ENCODE measurements around the gene SCN3B. TPM values are rescaled to one million over a fixed set of nuclear protein-coding genes. Genes with fewer than 3 reads are reported as not detected.
A peak's percentile ranks its signal among the peaks of the same experiment; 100 is the strongest.

Gene SCN3B
- total RNA-seq, 3 donors from 2014 or later, result 0.29 to 2.6 (median 2.0) TPM

DNA sequence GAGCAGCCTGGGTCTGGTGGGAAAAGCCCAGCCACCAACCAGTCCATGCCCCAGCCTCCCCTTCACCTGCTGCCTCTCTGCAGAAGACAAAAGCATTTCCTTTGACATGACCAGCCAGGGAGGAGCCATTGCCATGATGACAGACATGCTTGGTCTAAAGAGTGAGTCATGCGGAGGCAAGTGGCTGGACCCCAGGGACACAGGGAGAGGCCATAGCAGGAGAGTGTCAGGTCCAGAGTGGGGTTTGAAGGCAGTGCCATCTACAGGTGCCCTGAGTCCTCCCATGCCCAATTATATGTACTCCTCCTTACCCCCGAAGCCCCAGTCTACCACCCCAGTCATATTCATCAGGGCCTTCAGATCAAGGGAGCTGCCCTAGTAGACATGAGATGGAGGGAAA, 67.4 kb downstream of the SCN3B start:
- Histone ChIP-seq H3K4me3 (no peak overlapping the region), H3K4me1 (ENCODE audit: low read depth) (peaks cover 26% of the 10 kb centered on the region), H3K36me3 (ENCODE audit: low read depth) (no peaks in the 10 kb centered on the region), H3K9me3 (no peaks in the 10 kb centered on the region)
- intact Hi-C loops (cut with DNase I, micrococcal nuclease), result loop anchor here in 1 of 2 donors (10.0 kb wide), 1 partner anchor 128 kb away; no protein-coding TSS in a partner anchor
- ATAC-seq (no peak), DNase-seq (no peak)
- TF ChIP-seq, protein P1, sequence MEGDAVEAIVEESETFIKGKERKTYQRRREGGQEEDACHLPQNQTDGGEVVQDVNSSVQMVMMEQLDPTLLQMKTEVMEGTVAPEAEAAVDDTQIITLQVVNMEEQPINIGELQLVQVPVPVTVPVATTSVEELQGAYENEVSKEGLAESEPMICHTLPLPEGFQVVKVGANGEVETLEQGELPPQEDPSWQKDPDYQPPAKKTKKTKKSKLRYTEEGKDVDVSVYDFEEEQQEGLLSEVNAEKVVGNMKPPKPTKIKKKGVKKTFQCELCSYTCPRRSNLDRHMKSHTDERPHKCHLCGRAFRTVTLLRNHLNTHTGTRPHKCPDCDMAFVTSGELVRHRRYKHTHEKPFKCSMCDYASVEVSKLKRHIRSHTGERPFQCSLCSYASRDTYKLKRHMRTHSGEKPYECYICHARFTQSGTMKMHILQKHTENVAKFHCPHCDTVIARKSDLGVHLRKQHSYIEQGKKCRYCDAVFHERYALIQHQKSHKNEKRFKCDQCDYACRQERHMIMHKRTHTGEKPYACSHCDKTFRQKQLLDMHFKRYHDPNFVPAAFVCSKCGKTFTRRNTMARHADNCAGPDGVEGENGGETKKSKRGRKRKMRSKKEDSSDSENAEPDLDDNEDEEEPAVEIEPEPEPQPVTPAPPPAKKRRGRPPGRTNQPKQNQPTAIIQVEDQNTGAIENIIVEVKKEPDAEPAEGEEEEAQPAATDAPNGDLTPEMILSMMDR (IDR thresholded peaks at IDR 0.05), result no peak

DNA sequence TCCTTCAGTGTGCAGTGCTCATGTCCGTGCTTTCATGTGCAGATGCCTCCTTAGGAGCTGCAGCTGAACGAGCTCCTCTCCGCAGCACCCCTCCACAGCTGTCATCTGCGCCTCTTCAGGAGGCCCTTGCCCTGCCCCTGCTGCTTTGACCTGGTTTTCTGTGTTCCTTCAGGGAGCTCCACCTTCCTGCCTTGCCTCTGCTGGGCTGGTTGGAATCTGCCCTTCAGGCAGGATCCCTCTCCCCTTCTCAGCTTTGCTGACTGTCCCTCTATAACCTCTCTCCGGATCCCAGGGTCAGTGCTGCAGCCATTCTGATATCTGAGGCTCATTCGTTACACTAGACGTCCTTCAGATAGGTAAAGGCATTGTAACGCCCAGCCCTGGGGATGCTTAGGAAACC, 67.9 kb downstream of the SCN3B start:
- ATAC-seq (no peak), DNase-seq (no peak)
- TF ChIP-seq, protein P1 (IDR thresholded peaks at IDR 0.05), result no peak
- no peak overlapping the region for H3K4me3 ChIP-seq
- no peaks in the 10 kb centered on the region for H3K36me3 ChIP-seq (ENCODE audit: low read depth)
- peaks cover 26% of the 10 kb centered on the region for H3K4me1 ChIP-seq (ENCODE audit: low read depth)
- H3K9me3 ChIP-seq, result no peaks in the 10 kb centered on the region
- intact Hi-C loops (cut with DNase I, micrococcal nuclease), result loop anchor here in 1 of 2 donors (10.0 kb wide), 1 partner anchor 128 kb away; no protein-coding TSS in a partner anchor

DNA sequence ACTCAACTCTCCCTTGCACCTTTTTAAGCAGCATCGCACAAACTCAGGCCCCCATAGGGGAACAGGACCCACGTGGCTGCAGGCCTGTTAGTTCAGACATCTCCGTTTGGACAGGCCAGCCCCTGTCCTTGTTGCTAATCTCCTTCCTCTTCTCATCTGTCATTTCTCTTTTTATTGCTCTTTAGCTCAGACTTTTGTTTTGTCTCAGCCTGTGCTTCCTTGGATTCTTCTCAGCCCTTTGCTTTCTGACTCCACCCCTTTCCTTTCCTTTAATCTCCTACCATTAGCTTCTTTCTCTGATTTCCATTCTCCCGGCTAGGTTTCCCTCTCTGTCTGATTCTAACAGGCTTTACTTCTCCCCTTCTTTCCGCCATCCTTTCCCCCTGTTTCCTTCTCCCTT, 68.7 kb downstream of the SCN3B start:
- H3K4me1 ChIP-seq (ENCODE audit: low read depth), result peaks cover 23% of the 10 kb centered on the region

DNA sequence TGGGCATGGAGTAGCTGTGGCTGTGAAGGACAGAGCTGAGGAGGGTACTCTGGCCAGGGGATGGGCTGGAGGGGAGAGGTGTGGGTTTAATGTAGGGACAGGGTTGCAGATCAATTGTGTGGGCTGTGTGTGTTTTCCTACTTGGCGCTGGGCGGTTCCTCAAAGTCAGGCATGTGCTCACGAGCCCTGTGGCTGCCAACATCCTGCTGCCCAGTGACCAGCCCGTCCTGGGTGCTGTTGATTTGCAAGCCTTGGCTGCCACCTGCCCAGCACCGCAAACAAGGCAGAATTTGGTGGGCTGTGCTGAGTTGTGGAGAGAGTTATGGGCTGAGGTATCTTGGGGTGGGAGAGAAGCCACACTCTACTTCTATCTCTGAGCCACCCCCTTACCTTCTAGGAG, 69.2 kb downstream of the SCN3B start:
- DNase-seq (peak in 1 of 3 donors; percentile 28), ATAC-seq (peak; percentile 11)
- TF ChIP-seq, protein P1 (IDR thresholded peaks at IDR 0.05), result no peak
- intact Hi-C loops (cut with DNase I, micrococcal nuclease), result loop anchor here in 1 of 2 donors (10.0 kb wide), 1 partner anchor 130 kb away; no protein-coding TSS in a partner anchor
- Histone ChIP-seq H3K9me3 (no peaks in the 10 kb centered on the region), H3K36me3 (ENCODE audit: low read depth) (no peaks in the 10 kb centered on the region), H3K4me3 (no peak overlapping the region), H3K4me1 (ENCODE audit: low read depth) (peaks cover 18% of the 10 kb centered on the region)

More for the DNA sequence above, 68.7 kb downstream of the SCN3B start:
- DNase-seq (no peak), ATAC-seq (no peak)
- intact Hi-C loops (cut with DNase I, micrococcal nuclease), result loop anchor here in 1 of 2 donors (10.0 kb wide), 1 partner anchor 129 kb away; no protein-coding TSS in a partner anchor
- Histone ChIP-seq H3K36me3 (ENCODE audit: low read depth) (no peaks in the 10 kb centered on the region), H3K9me3 (no peaks in the 10 kb centered on the region), H3K4me3 (no peak overlapping the region)
- TF ChIP-seq, protein P1 (IDR thresholded peaks at IDR 0.05), result no peak

DNA sequence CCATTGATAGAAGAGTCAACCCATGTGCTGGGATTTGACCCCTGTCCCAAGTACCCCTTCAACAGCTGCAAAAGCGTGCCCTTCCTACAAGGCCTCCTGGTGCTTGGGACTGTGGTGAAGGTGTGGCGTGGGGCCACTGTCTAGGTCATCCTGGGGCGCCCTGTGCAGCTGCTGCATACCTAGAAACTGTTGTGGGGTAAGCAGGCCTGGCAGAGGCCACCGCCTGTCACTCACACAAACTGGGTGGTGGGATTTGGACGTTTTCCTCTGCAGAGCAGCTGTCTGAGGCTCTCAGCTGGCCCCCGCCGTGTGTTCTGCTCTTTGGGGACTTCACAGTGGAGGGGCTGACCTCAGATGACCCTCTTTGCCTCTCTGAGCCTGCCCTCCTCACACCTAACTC, 69.7 kb downstream of the SCN3B start:
- intact Hi-C loops (cut with DNase I, micrococcal nuclease), result loop anchor here (5.0 to 10.0 kb wide), 2 partner anchors 123 to 130 kb away; no protein-coding TSS in a partner anchor
- ATAC-seq, result no peak
- Histone ChIP-seq H3K4me3 (no peak overlapping the region), H3K4me1 (ENCODE audit: low read depth) (peaks cover 16% of the 10 kb centered on the region), H3K9me3 (no peaks in the 10 kb centered on the region), H3K36me3 (ENCODE audit: low read depth) (no peaks in the 10 kb centered on the region)
- no peak for DNase-seq
- TF ChIP-seq, protein P1 (IDR thresholded peaks at IDR 0.05), result no peak

All from mucosa of descending colon (tissue), 3 donors.